SH-SY5Y (cell line): ENCODE data around the gene COPRS.

ENCODE experiments used
- GATA2 ChIP-seq: IDR thresholded peaks from 2 replicates; pipeline ENCODE4 v1.6.1; 2011; ENCODE audit warnings: mild to moderate bottlenecking, low read depth, low read length
- GATA3 ChIP-seq: IDR thresholded peaks from 2 replicates; pipeline ENCODE4 v1.6.1; 2011; ENCODE audit warnings: low read depth, mild to moderate bottlenecking, low read length, moderate library complexity

- TF ChIP-seq GATA2 (no peak), GATA3 (no peak)
Measured at GRCh38 chr17:31806921-31807320, 52.1 kb downstream of the COPRS start.
